EL (cell line): Measurements from ENCODE around the gene PRDM16.
"Not testable (repeated sequence)": the region's sequence is repeated elsewhere in the genome, so short reads cannot be mapped to it uniquely, and the experiment has no call there.

Experiments used
- DNase-seq: peaks from one replicate; pipeline ENCODE4 v3.0.0-alpha.2; 2016

The PRDM16 gene

DNA sequence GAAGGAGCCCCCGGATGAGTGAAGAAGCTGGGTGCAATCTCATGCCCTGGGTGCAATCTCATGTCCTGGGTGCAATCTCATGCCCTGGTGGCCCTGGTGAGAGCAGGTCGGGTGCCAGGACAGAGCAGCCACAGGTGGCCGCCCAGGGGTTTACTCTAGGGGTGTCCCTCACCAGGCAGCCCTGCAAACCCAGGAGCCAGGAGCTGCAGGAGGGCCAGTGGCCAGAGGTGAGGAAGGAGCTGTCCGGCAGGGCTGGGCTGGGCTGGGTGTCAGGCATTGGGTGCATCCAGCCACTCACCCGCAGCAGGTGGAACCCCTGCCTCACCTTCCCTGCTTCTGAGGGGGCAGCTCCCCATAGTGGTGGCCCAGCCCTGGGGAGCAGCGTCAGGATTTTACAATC, 79.2 kb downstream of the PRDM16 start:
- DNase-seq: no peak

DNA sequence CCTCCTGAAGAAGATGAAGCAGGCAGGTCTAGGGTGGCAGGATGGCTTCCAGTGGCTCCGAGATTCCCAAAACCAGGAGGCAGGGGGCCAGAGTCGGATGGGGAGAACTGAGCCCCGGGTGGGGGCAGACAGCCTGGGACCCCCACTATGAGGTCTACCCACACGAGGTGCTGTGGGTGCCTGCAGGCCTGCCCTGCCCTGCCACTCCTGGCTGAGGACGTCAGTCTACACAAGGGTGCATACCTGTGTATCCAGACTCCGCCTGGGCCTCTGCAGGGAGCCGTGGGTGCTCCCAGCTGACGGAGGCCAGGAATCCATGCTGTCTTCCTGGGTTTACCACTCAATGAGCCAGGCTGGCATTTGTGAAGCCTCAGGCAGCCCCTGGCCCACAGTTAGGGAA, 80.3 kb downstream of the PRDM16 start:
- no peak for DNase-seq

DNA sequence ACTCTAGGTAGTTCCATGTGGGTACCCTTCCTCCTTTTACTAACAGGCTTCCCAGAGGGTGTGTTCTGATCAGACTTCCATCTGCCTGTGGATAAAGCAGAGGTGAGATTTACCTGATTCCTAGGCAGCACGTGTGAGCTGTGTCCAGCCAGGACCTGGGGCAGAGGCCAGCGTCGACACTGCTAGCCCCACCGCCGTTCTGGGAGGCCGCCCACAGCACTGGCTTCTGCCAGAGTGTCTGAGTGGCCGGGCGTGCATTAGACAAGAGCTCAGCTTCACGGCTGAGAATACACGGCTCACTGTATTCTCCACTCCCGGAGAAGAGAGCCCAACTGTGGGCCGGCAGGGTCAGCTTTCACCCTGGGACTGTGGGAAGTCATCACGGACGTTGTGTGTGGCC, 82.5 kb downstream of the PRDM16 start:
- DNase-seq: no peak

DNA sequence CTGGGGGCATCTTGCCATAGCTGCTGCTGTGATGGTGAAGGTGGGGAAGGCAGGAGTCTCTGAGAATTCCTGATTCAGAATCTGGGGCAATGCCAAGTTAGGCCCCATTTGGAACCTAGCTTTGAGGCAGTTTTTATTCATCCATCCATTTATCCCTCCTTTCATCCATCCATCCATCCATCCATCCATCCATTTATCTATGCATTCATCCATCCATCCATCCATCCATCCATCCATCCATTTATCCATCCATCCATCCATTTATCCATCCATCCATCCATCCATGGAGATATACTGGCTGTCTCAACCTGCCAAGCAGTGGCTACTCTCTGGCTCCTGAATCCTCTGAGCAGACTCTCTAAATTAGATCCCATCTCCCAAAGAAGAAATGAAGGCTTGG, 83.1 kb downstream of the PRDM16 start:
- DNase-seq: no peak

DNA sequence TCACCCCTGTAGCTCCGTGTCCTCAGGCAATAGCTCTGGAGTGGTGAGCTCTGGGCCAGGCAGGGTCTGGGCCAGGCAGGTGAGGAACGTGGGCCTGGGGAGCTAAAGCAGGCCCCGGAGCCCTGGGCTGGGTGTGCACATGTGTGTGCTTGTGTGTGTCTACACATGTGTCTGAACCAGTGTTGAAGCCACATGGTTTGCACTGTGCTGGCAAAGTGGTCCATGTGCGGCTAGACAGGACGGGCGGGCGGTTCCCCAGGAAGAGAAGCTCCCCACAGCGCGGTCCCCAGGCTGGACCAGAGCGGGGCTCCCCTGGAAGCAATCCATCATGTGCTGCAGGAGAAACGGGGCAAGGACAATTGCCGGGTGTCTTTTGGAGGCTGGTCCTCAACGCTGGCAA, 84.2 kb downstream of the PRDM16 start:
- no peak for DNase-seq

DNA sequence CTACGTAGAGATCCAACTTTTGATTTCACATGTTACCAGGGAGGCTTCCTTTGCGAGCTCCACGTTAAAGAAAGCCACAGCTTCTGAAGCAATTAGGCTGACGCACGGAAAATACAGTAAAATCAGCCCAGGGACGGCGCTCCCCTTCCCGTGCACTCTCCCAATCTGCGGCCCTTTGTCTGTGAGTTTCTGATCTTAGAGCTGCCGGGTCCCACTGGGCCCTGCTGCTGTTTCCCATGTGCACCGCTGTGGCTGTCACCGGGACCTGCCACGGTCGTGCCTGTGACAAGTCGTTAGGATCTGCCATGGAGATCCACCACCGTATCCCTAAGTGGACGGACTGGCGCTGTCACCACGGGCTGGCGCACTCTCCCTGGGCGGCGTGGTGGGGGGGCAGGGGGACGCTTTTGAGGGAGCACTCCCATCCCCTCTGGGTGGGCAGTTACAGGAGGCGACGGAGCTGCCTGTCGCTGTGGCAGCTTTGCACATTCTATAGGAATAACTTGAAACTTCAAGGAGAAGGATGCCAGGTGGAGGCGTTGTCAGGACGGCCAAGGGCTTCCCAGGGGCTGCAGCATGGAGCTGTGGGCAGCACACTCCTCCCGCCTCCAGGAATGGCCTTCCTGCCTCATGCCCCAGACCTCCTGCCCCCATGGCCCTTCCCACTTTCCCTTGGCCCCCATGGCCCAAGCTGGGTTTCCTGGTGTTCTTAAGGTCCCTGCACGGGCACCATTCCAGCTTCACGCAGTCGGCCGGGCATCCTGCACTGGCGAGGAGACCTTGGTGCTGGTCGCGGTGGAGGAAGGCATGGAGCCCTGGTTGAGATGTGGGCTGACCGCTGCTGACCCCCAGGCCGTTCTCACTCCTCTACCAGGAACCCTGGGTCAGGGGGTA, 85.1 kb downstream of the PRDM16 start:
- no peak for DNase-seq

DNA sequence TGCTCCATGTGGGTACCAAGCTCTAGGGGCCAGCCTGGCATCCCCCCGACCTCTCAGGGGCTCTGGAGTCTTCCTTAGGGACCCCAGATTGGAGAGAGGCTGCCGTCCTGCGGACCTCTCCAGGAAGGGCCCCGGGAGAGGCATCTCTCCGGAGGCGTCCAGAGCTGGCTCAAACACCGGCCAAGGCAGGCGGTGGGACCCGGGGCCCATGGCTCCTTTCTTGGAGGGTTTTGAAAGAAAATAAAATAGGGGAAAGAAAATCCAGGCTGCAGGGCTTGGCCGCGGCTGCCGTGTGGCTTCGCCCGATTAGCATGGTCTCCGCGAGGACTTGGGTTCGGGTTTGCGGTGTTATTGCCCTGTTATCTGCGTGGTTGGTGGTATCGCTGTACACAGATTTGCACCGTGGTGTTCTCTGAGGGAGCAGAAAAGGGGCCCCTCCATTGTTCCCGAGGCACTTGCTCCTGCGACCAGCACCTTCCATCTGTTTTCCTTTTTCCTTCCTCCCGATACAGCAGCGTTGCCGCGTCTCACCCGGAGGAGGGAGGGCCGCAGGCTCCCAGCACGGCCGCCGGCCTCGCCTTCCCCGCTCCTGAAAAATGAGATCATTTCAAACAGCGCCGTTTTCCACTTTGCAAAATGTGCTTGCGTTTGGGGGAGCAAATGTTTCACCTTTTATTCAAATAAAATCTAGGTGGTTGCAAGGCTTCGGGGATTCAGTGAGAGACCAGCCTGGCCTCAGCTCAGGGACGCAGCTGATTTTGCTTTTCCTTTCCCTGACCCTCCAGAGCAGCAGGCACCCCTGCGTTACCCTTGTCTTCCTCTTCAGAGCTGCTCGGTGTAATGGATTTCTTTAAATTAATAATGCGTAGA, 86.3 kb downstream of the PRDM16 start:
- DNase-seq: no peak

DNA sequence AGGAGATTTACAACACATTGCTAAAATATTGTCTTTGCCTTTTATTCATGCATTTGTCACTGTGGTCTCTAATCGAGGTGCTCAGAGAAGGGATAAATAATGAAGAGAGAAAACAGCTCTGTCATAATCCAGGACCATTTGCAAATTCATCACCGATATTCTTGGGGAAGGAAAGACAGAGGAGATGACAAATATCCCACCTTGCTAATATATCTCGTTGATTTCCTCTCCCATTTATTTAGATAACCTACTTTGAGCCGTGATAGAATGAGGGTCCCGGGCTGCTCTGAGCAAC, 86.9 kb downstream of the PRDM16 start:
- DNase-seq: no peak

DNA sequence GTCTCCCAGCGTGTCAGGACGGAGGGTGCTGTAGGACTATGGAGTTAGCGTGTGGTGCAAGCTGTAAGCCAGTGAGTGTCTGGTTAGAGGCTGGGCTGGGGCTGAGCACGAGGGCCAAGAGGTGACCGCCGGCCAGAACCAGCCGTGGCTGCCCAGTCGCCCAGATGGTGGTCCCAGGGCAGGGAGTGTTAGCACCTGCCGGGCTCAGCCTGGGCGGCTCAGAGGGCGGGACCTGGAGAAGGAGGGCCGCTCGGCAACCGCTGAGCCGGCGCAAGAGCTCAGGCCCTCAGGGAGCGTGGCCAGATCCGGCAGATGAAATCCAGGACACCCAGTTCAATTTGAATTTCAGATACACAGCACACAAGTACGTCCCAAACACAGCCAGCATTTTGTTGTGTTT, 87.9 kb downstream of the PRDM16 start:
- DNase-seq: no peak

DNA sequence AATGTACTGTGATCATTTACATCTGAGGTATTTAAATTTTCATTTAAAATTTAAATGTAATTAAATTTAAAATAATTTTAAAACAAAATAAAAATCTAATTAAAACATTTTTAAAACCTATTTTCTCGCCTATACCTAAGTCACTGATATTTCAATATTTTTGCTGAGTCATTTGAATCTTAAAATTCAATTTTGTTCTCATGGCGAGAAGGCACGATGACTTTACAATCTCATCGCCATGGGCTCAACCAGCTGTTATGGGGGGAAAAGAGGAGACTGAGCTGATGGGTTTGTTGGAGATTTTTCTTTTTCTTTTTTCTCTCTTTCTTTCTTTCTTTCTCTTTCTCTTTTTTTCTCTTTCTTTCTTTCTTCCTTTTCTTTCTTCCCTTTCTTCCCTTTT, 89.3 kb downstream of the PRDM16 start:
- no peak for DNase-seq

DNA sequence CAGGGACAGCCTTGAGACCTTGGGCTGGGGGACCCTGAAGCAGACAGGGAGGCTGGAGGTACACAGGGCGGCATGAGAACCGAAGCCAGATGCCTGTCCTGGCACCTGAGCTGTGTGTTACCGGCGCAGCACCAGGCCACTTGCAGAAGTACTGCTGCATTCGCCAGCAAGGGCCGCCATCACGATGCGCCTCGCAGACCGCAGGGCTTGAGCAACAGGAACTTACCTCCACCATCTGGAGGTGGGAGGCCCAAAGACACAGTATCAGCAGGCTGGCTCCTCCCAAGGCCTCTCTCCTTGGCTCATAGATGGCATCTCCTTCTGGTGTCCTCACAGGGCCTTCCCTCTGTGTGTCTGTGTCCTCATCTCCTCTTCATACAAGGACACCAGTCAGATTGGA, 90.1 kb downstream of the PRDM16 start:
- no peak for DNase-seq

DNA sequence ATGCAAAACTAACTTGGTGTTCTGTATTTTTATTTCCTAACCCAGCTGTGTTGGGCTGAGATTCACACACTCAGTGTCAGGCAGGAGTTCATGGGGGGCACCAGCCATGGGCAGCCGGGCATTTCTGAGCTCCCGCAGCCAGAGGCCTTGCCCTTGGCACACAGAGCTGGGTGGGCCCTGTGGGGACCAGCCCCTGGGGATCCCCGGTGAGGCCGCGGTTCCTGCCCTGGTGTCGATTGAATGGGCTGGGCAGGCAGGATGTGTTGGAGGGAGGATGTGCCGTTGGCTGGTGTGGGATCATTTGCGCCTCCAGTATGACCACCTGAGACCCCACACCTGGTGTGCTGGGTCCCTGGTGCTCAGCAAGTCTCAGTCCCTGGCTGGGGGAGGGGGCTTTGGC, 91.0 kb downstream of the PRDM16 start:
- no peak for DNase-seq

DNA sequence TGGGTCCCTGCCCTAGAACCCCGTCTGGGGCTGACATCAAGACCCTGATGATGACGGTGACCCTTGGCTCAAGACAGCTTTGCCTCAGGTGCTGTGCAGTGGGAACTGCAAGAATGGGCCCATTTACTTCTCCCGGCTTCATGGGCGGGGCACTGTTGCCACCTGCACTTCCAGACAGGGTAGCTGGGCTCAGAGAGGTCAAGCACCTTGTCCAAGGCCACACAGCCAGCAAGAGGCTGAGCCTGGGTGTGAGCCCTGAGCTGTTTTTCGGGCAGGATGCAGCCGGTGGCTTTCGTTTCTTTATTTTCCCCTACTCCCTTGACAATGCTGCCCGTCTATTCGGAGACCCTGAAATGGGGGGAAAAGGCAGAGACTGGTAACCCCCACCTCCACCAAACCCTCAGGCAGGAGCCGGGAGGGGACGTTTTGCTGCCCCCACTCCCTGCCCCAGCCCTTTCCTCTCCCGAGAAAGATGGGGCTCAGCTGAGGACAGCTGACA, 91.7 kb downstream of the PRDM16 start:
- DNase-seq: no peak

DNA sequence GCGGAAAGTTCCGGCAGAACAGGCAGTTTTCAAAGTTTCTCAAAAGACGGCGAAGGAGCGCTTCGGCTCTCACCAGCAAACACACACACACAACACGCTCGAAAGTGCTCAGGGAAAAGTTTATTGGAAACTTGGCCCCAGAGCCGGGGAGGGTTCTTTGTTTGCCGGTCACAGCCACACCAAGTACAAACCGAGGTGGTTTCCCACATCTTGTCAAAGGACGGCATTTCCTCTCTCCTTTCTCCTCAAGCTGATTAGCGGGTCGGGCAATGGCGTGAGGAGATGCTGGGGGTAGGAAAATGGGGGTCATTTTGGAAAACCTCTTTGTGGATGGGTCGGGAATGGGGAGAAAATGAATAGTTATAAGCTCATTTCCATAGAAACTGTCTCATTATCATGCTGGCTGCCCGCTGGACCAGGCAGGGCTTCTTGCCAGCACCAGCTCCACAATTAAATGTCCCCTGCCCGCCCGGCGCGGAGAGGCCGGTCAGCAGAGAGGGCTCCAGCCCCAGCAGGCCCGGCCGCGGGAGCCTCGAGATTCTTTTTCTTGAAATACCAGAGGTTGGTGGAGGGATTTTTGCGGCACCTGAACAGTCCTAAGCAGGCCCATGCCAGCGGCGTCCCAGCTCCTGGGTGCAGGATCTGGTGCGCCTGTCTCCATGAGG, 92.3 kb downstream of the PRDM16 start:
- DNase-seq: no peak

DNA sequence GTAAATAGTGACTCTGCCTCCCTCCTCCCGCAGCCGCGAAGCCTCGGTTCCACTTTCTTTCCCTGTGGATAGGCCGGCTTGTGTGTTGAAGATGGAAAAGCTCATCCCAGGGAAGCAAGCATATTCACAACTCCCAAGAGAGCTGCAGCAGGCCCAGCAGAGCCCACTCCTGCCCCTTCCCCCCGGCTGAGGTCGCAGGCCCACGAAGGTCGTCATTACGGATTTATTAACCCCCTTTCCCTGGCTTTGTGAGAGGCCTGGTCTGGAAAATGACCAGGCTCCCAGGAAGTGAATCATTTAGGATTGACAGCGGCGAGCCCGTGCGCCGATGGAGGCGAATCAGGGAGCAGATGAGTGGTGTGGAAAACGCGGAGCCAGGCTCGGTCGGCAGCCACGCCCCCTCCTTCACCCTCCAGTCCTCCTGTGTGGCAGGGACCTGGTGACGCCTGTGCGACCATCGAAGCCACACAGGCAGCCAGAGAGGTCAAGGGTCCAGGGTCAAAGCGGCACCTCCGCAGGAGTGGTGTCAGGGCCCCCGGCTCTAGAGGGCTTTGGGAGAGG, 93.4 kb downstream of the PRDM16 start:
- no peak for DNase-seq

DNA sequence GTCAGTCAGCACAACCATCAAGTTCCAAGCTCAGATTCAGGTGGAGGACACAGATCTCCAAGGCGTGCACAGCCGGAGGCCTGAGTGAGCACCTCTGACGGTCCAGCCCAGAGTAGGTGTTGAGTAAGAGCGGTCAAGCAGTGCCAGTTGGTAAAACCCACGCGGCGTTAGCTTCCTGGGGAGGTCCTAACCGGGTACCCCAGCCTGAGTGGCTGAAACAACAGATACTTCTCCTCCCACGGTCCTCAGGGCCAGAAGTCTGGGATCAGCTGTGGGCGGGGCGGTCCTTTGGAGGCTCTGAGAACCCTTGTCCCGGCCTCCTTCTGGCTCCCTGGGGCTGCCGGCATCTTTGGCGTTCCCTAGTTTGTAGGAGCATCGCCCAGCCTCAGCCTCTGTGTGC, 94.4 kb downstream of the PRDM16 start:
- DNase-seq: no peak

DNA sequence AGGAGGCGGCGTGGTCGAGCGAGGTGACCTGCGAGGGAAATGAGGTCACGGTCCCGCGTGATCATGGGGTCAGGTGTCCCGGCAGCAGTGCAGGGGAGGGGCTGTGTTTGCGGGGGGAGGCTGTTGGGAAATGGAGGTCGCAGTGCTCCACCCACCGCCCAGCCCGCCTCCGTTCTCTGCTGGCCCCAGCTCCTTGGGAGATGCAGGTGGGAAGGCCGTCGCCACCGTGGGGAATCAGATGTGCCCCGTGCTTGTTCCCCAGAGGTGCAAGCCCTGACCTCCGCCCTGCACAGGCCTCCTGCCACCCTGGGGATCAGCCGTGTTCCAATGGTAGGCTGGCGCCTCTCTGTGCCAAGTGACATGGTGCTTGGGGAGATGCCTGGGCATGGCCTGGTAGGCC, 95.7 kb downstream of the PRDM16 start:
- no peak for DNase-seq

DNA sequence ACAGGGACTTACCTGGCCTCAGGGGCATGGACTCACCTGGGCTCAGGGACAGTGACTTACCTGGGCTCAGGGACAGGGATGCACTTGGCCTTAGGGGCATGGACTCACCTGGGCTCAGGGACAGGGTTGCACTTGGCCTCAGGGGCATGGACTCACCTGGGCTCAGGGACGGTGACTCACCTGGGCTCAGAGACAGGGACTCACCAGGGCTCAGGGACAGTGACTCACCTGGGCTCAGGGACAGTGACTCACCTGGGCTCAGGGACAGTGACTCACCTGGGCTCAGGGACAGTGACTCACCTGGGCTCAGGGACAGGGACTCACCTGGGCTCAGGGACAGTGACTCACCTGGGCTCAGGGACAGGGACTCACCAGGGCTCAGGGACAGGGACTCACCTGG, 96.2 kb downstream of the PRDM16 start:
- not testable (repeated sequence) for DNase-seq

DNA sequence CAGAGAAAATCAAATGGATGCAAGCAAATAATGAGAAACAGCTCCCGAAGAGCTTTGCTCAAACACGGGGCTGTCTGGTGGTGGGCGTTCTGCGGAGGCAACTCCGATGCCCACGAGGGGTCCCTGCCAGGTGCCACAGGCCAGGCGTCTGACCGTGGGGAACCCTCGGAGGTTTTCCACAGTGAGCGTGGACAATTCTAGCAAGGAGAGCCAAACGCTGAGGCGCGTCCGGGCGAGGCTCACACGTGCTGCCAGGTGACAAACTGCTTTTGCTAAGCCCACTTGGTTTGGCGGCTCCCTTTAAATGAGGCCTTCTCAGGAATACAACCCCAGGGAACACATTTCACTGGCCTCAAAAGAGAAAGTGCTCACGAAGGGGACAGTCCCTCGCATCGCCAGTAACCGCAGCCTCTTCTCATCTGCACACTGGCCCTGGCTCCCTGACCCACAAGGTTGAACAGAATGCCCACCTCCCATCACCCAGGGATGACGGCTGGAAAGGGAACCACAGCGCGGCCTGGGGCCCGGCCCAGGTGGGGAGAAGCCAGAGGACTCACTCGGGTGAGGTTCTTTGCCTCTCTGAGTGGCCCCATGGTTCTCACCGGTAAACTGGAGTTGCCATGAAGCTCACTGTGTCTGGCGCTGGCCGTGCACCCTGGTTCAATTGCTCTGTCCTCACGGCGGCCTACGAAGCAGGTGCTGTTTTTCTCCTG, 97.4 kb downstream of the PRDM16 start:
- DNase-seq: no peak

DNA sequence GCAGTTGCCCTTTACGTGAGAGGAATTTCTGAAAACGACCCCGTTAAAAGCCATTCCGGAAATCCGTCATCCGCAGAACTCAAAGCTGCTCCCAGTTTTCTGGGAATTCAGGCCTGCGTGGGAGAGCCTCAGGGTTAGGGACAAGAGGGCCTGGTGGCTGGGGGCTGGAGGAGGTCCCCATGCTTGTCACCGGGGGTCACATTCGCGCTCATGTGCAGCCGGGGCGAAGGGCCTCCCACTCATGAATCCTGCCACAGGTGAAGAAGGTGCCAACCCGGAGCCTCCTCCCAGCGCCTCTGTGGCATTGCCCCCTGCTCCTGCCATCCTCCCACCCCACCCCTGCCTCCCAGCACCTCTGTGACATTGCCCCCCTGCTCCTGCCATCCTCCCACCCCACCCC, 98.3 kb downstream of the PRDM16 start:
- no peak for DNase-seq

DNA sequence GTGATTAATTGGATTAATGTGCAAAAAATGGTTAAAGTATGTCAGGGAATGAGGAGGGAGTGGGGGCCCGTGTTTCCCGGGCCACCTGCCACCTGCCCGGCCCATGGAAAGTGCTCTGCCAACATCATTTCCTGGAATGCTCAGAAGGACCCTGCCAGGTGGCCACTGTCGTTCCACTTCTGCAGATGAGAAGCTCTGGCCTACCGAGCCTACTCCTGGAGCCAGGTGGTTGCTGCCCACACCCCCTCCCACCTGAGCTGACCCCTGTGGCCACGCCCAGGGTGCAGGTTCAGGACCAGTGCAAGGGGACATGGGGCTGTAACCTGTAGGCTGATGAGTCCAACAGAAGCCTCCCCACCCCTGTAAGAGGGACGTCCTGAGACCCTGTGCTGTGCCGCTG, 99.7 kb downstream of the PRDM16 start:
- no peak for DNase-seq

DNA sequence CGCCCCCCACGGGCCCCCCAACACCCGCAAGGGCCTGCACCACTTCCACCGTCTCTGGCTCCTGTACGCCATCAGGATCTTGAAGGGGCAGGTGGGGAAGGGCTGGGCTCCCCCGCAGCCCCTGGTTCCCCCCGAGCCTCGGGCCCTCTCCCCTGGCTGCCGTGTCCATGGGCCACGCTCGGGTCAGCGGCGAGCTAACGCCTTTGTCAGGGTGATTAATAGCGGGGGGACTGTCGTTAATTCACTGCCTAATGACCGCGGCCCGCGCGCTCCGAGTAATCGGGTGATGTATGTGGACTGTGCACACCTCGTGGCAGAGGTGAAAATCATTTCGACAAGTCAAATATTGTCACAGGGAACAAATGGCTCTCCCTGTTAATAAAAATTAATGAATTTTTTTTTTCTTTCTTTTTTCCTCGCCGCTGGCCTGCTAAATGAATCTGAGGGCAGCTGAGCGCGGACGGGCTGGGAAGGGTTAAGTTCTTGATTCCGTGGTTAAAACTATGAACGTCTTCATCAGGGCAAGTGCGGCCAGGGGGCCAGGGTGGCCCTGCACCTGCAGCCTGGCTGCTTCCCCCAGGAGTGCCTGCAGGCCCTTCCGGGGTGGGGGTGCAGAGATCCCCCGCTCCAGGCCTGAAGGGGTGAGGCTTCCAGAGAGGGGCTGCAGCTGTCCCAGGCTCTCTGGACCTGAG, 100.8 kb downstream of the PRDM16 start:
- no peak for DNase-seq
